Hepatocyte (in vitro differentiated cells): Measurements from ENCODE around the gene FOXN3. TPM values are rescaled to one million over a fixed set of nuclear protein-coding genes. Genes with fewer than 3 reads are reported as not detected.

ENCODE experiments used
- DNase-seq: peaks from one replicate; pipeline ENCODE4 v3.0.0-alpha.2; 2016; ENCODE audit warnings: low spot score
- H2AFZ ChIP-seq: fragments of 200-600 bp; sonication (generic); 2 replicates; pipeline ENCODE4 v1.6.0; 2016; ENCODE audit warnings: antibody characterized with exemption, mild to moderate bottlenecking
- H3K27ac ChIP-seq: fragments of 200-600 bp; sonication (generic); 2 replicates; pipeline ENCODE4 v1.5.1; 2016; ENCODE audit warnings: mild to moderate bottlenecking
- H3K27me3 ChIP-seq: fragments of 200-600 bp; sonication (generic); 2 replicates; pipeline ENCODE4 v1.6.1; 2016
- H3K36me3 ChIP-seq: fragments of 200-600 bp; sonication (generic); replicated peaks from 2 replicates; pipeline ENCODE4 v1.5.1; 2016; ENCODE audit warnings: low read depth; ENCODE audit not compliant: insufficient read depth
- H3K4me1 ChIP-seq: fragments of 200-600 bp; sonication (generic); 2 replicates; pipeline ENCODE4 v1.5.1; 2016; ENCODE audit warnings: mild to moderate bottlenecking, moderate library complexity; ENCODE audit not compliant: insufficient read depth
- H3K4me2 ChIP-seq: fragments of 200-600 bp; sonication (generic); 2 replicates; pipeline ENCODE4 v1.6.0; 2016
- H3K4me3 ChIP-seq: fragments of 200-600 bp; sonication (generic); 2 replicates; pipeline ENCODE4 v1.5.1; 2016; ENCODE audit warnings: mild to moderate bottlenecking
- H3K79me2 ChIP-seq: fragments of 200-600 bp; sonication (generic); 2 replicates; pipeline ENCODE4 v1.6.0; 2017; ENCODE audit warnings: mild to moderate bottlenecking
- H3K9me2 ChIP-seq: fragments of 200-600 bp; sonication (generic); replicated peaks from 2 replicates; pipeline ENCODE4 v1.6.0; 2017; ENCODE audit warnings: mild to moderate bottlenecking; ENCODE audit not compliant: insufficient read depth
- H3K9me3 ChIP-seq: fragments of 200-600 bp; sonication (generic); 2 replicates; pipeline ENCODE4 v1.5.1; 2016; ENCODE audit warnings: low read depth, mild to moderate bottlenecking
- H4K20me1 ChIP-seq: fragments of 200-600 bp; sonication (generic); 2 replicates; pipeline ENCODE4 v1.6.0; 2016; ENCODE audit warnings: mild to moderate bottlenecking; ENCODE audit not compliant: insufficient read depth, poor library complexity, severe bottlenecking
- EZH2 ChIP-seq: fragments of 200-600 bp; sonication (generic); IDR thresholded peaks from 2 replicates; pipeline ENCODE4 v1.6.1; 2016; ENCODE audit warnings: antibody characterized with exemption, mild to moderate bottlenecking, borderline replicate concordance
- EZH2phosphoT487 ChIP-seq: fragments of 200-600 bp; sonication (generic); IDR thresholded peaks from one replicate; pipeline ENCODE4 v1.6.1; 2018; ENCODE audit warnings: antibody characterized with exemption, mild to moderate bottlenecking, low read depth, moderate library complexity; ENCODE audit not compliant: unreplicated experiment, severe bottlenecking
- WGBS: methylation state at CpG from one replicate; pipeline ENCODE4 v1.1.6; 2016; ENCODE audit warnings: low lambda C conversion rate; ENCODE audit errors: missing lambda C conversion rate; 5-methylcytosine and 5-hydroxymethylcytosine counted together
- polyA plus RNA-seq: library from polyadenylated mRNA; unstranded; fragments of >200 nt; fragmentation: Nextera tagmentation; extraction: Ambion mirVana; gene quantifications from 2 replicates; pipeline ENCODE4 v1.2.1, GENCODE V29; 2016
- total RNA-seq: library from RNA; depleted of rRNA; stranded (reverse); fragments of >200 nt; gene quantifications from 2 replicates; pipeline ENCODE4 v1.2.3, GENCODE V29; 2014
- TF ChIP-seq, protein P1 (sequence below): fragments of 200-600 bp; sonication (generic); IDR thresholded peaks from 2 replicates; pipeline ENCODE4 v1.5.1; 2016; ENCODE audit warnings: antibody characterized with exemption, mild to moderate bottlenecking; ENCODE audit not compliant: poor library complexity

FOXN3 gene
- total and polyA plus RNA-seq, 2 experiments from 2014 or later: 42.2 to 47.6 TPM

DNA sequence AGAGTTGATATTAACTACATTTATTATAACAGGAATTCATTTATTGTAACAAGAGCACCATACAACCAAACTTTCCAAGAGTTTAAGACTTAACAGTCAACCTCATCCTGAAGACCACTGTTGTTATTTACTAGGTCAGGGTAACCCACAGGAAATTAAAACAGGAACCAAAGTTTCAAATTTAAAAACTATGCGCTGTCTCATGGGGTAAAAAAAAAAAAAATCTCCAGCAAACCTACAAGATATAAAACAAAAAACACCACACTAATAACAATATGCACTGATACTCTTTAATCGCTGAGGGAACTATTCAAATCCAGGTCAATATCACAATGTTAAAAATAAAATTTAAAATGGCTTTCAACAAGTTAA is 44.5 kb downstream of the FOXN3 start:
- Histone ChIP-seq H3K36me3 (no peaks in the 10 kb centered on the region), H3K4me1 (peaks cover 24% of the 10 kb centered on the region), H3K4me2 (no peak overlapping the region), H3K4me3 (no peak overlapping the region), H2AFZ (no peak overlapping the region), H3K27ac (no peak overlapping the region), H3K9me3 (no peaks in the 10 kb centered on the region), H3K27me3 (no peaks in the 10 kb centered on the region), H3K79me2 (peaks cover 84% of the 10 kb centered on the region), H4K20me1 (no peaks in the 10 kb centered on the region), H3K9me2 (no peaks in the 10 kb centered on the region)
- no peak for DNase-seq
- WGBS: 96% methylated on average over 2 of the region's 2 CpGs
- TF ChIP-seq, protein P1, sequence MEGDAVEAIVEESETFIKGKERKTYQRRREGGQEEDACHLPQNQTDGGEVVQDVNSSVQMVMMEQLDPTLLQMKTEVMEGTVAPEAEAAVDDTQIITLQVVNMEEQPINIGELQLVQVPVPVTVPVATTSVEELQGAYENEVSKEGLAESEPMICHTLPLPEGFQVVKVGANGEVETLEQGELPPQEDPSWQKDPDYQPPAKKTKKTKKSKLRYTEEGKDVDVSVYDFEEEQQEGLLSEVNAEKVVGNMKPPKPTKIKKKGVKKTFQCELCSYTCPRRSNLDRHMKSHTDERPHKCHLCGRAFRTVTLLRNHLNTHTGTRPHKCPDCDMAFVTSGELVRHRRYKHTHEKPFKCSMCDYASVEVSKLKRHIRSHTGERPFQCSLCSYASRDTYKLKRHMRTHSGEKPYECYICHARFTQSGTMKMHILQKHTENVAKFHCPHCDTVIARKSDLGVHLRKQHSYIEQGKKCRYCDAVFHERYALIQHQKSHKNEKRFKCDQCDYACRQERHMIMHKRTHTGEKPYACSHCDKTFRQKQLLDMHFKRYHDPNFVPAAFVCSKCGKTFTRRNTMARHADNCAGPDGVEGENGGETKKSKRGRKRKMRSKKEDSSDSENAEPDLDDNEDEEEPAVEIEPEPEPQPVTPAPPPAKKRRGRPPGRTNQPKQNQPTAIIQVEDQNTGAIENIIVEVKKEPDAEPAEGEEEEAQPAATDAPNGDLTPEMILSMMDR: no peak
- TF ChIP-seq EZH2 (no peak), EZH2phosphoT487 (no peak)

DNA sequence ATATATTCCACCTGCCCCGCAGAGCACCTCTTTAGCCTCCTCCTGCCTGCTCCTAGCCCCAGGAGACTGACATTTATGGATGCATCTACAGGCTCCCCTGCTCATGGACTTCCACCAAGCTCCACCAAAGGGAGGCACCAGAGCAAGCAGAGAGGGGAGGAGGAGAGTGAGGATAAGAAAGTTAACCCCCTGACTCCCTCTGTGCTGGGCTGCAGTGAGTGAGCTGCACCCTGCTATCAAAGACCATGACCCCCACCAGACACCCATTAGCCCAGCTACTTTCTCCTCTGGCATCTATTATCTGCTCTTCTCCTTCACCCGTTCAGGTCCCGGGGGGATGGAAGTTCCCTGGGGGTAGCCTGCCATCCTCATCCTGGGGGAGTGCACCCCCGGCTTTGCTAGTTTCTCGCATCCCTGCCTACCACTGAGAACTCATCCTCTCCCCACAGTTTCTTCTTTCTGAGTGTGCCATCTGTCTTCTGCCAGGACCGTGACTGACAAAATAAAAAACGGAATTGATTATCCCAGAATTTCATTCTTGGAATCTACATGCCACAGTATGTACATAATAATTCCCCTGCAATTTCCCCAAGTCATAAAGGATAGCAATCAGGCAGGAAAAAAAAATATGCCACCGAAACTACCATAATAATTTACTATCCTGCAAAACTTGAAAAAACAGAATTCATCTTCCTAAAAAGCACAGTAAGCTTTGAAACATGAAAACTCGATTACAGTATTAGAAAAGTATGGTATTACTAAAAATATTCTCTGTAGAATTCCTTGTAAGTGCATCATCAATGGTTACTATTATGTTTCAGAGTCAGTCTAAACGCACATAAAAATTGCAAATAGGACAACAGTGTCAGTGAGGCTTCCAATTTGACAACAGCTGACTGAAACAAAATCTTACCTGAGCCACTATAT is 45.2 kb downstream of the FOXN3 start:
- H4K20me1 ChIP-seq: no peaks in the 10 kb centered on the region
- WGBS: 90% methylated on average over 10 of the region's 10 CpGs
- H3K9me2 ChIP-seq: no peaks in the 10 kb centered on the region
- H3K4me2 ChIP-seq: no peak overlapping the region
- H3K4me3 ChIP-seq: no peak overlapping the region
- peaks cover 84% of the 10 kb centered on the region for H3K79me2 ChIP-seq
- no peak for TF ChIP-seq EZH2phosphoT487
- TF ChIP-seq, protein P1: no peak
- no peak for TF ChIP-seq EZH2
- DNase-seq: no peak
- H3K27ac ChIP-seq: no peak overlapping the region
- no peaks in the 10 kb centered on the region for H3K36me3 ChIP-seq
- H2AFZ ChIP-seq: no peak overlapping the region
- no peaks in the 10 kb centered on the region for H3K9me3 ChIP-seq
- H3K27me3 ChIP-seq: no peaks in the 10 kb centered on the region
- peaks cover 31% of the 10 kb centered on the region for H3K4me1 ChIP-seq

DNA sequence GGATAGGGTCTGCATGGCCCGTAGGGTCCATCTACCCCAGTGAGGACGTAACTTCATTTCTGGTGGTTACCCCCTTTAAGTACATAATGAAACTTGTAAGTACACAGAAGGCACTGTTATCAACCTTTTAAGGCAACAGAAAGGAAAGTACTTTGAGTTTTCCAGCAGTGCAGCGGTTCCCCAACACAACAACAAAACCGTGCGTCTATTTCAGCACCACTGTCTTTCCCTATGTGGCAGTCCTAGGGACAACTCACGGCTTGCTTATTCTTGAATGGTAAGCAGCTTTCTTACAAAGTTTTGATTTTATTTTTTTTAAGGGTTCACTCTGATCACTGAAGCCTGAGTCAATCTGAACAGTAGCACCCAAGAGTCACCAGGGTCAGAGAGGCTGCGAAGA is 46.3 kb downstream of the FOXN3 start:
- no peaks in the 10 kb centered on the region for H4K20me1 ChIP-seq
- H3K27ac ChIP-seq: peak overlapping the region; percentile 72
- peaks cover 31% of the 10 kb centered on the region for H3K4me1 ChIP-seq
- WGBS: 60% methylated on average over 7 of the region's 7 CpGs
- H3K9me3 ChIP-seq: no peaks in the 10 kb centered on the region
- no peak overlapping the region for H3K4me3 ChIP-seq
- peaks cover 76% of the 10 kb centered on the region for H3K79me2 ChIP-seq
- no peaks in the 10 kb centered on the region for H3K9me2 ChIP-seq
- H3K27me3 ChIP-seq: no peaks in the 10 kb centered on the region
- H3K36me3 ChIP-seq: no peaks in the 10 kb centered on the region
- no peak for DNase-seq
- peak overlapping the region; percentile 40 for H3K4me2 ChIP-seq
- H2AFZ ChIP-seq: no peak overlapping the region
- TF ChIP-seq EZH2phosphoT487 (no peak), EZH2 (no peak)
- TF ChIP-seq, protein P1: no peak
